ENCODE results near the gene CLDND2. TPM values are rescaled to one million over a fixed set of nuclear protein-coding genes. Genes with fewer than 3 reads are reported as not detected.

CLDND2 gene
- total RNA-seq, 2 donors from 2014 or later = not detected

- Histone ChIP-seq H3K4me3 (no peak overlapping the region), H3K4me1 (no peaks in the 10 kb centered on the region), H3K27ac (no peak overlapping the region), H3K9me3 (no peaks in the 10 kb centered on the region), H3K36me3 (replicated peaks in 1 of 2; ENCODE audit: insufficient read depth in 1 of 2, low read depth in 2 of 2) (peaks cover 0 to 6% of the 10 kb centered on the region in 2 donors), H3K27me3 (no peaks in the 10 kb centered on the region)
- ATAC-seq (no peak), DNase-seq (no peak)
- 90% methylated on average over 9 to 16 of the region's 17 CpGs for WGBS, 2 donors
- TF ChIP-seq POLR2A (IDR thresholded peaks at IDR 0.05) (no peak), CTCF (IDR thresholded peaks at IDR 0.05) (no peak)
- intact Hi-C loops (cut with DNase I) = loop anchor here (10.0 kb wide), 1 partner anchor 48 kb away; the partner anchor contains the start of gene C19orf84
Measured at GRCh38 chr19:51346742-51347141, 22.1 kb downstream of the CLDND2 start.

- Histone ChIP-seq H3K4me1 (peaks cover 5% of the 10 kb centered on the region), H3K4me3 (no peak overlapping the region), H3K9me3 (no peaks in the 10 kb centered on the region), H3K36me3 (replicated peaks in 1 of 2; ENCODE audit: insufficient read depth in 1 of 2, low read depth in 2 of 2) (peaks cover 0 to 6% of the 10 kb centered on the region in 2 donors), H3K27me3 (no peaks in the 10 kb centered on the region), H3K27ac (no peak overlapping the region)
- DNase-seq = no peak
- WGBS, 2 donors = 87 to 92% methylated on average over 9 of the region's 9 CpGs
- intact Hi-C loops (cut with DNase I) = loop anchor here (10.0 kb wide), 1 partner anchor 50 kb away; the partner anchor contains the start of gene C19orf84
- no peak for ATAC-seq
- no peak for TF ChIP-seq CTCF (IDR thresholded peaks at IDR 0.05)
- no peak for TF ChIP-seq POLR2A (IDR thresholded peaks at IDR 0.05)
Measured at GRCh38 chr19:51345076-51345620, 23.7 kb downstream of the CLDND2 start.

- intact Hi-C loops (cut with DNase I) = loop anchor here (10.0 kb wide), 1 partner anchor 52 kb away; the partner anchor contains the start of gene C19orf84
- Histone ChIP-seq H3K9me3 (no peaks in the 10 kb centered on the region), H3K27ac (no peak overlapping the region), H3K36me3 (replicated peaks in 1 of 2; ENCODE audit: insufficient read depth in 1 of 2, low read depth in 2 of 2) (peaks cover 0 to 4% of the 10 kb centered on the region in 2 donors), H3K27me3 (no peaks in the 10 kb centered on the region), H3K4me1 (peaks cover 22% of the 10 kb centered on the region), H3K4me3 (no peak overlapping the region)
- no peak for ATAC-seq
- DNase-seq = no peak
- 34 to 42% methylated on average over 8 to 9 of the region's 9 CpGs for WGBS, 2 donors
- TF ChIP-seq CTCF (IDR thresholded peaks at IDR 0.05) = no peak
- TF ChIP-seq POLR2A (IDR thresholded peaks at IDR 0.05) = no peak
Measured at GRCh38 chr19:51342631-51343569, 25.9 kb downstream of the CLDND2 start.

GRCh38 chr19:51341976-51342580 lies 26.7 kb downstream of the CLDND2 start, which contains the start of gene VSIG10L:
VSIG10L (minus strand) TSS chr19:51342139; CDS start chr19:51342124, 15 bp downstream.
- 30 to 33% methylated on average over 1 to 3 of the region's 3 CpGs for WGBS, 2 donors
- H3K27ac ChIP-seq = no peak within 1 kb of the TSS
- TF ChIP-seq POLR2A (IDR thresholded peaks at IDR 0.05) (no peak), CTCF (IDR thresholded peaks at IDR 0.05) (no peak)
- no peaks in the 10 kb centered on the region for H3K27me3 ChIP-seq
- H3K4me3 ChIP-seq = no peak within 1 kb of the TSS
- peaks cover 0 to 4% of the 10 kb centered on the region in 2 donors for H3K36me3 ChIP-seq (replicated peaks in 1 of 2; ENCODE audit: insufficient read depth in 1 of 2, low read depth in 2 of 2)
- intact Hi-C loops (cut with DNase I) = loop anchor here (10.0 kb wide), 1 partner anchor 53 kb away; the partner anchor contains the start of gene C19orf84
- ATAC-seq = no peak
- H3K4me1 ChIP-seq = peaks cover 22% of the 10 kb centered on the region
- no peak for DNase-seq
- no peaks in the 10 kb centered on the region for H3K9me3 ChIP-seq
